ENCODE measurements around the gene SLC25A48. TPM values are rescaled to one million over a fixed set of nuclear protein-coding genes. Genes with fewer than 3 reads are reported as not detected.

Gene SLC25A48
- total and polyA plus RNA-seq, 2 donors (not counting 1 experiment from before 2014, with no cell fraction given): not detected

DNA sequence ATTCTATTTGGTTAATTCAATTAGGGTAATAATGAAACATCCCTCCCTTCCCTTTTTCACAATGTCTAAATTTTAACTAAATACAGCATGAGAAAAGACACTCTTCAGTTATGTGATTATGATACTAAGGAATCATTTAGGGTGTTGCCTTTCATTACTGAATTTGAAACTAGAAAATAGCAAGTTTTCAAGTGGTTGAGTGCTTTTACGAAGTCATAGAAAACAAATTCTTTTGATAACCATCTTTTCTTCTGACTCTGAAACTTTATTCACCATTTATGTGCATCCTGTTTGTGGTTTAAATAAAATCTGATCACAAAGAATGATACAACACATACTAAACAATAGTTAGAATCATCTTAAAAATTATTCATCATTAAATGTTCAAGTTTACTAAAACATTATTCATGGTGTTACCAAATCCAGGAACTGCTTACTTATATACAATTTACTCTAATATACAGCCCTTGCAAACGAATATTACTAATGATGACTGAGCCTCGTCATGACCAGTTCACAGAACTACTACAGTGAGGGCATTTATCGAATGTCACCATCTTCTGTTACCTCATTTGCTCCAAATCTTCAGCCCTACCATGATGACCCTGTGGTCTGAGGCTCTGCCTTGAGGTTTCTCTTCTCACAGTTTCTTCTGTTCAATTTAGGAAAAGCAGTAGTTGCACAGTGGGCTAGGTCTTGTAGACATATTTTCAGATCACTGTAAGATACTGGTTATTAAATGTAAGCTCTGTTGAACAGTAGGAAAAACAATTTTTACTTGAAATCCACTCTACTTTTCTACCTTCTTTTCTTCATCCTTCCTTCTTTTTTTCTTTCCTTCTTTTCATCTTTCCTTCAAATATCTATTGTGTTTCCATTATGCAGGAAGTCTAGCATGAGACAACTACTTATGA lies 79.5 kb downstream of the SLC25A48 start:
- no peaks in the 10 kb centered on the region for H3K36me3 ChIP-seq (ENCODE audit: control insufficient read depth, insufficient read depth, low read length)
- no peak overlapping the region for H3K4me3 ChIP-seq (replicated peaks in 1 of 4; ENCODE audit: control extremely low read depth in 1 of 4, insufficient read depth in 1 of 4, low read depth in 3 of 4, low read length in 4 of 4)
- H2AFZ ChIP-seq (ENCODE audit: low read length): no peak overlapping the region
- H3K27ac ChIP-seq (ENCODE audit: insufficient read depth, low read length): no peak overlapping the region
- H3K79me2 ChIP-seq (ENCODE audit: control insufficient read depth, insufficient read depth, low read length): no peaks in the 10 kb centered on the region
- no peak overlapping the region for H3K9ac ChIP-seq (ENCODE audit: insufficient read depth, low read length)
- no peaks in the 10 kb centered on the region for H4K20me1 ChIP-seq (ENCODE audit: control insufficient read depth, extremely low read depth, insufficient read depth, low read length)
- H3K27me3 ChIP-seq (ENCODE audit: control insufficient read depth, insufficient read depth, low read length): peaks cover 1% of the 10 kb centered on the region
- H3K9me3 ChIP-seq (ENCODE audit: control insufficient read depth, insufficient read depth, low read depth, low read length): no peaks in the 10 kb centered on the region
- H3K4me2 ChIP-seq (ENCODE audit: extremely low read depth, insufficient read depth, low read length): no peak overlapping the region
- TF ChIP-seq, protein P1, sequence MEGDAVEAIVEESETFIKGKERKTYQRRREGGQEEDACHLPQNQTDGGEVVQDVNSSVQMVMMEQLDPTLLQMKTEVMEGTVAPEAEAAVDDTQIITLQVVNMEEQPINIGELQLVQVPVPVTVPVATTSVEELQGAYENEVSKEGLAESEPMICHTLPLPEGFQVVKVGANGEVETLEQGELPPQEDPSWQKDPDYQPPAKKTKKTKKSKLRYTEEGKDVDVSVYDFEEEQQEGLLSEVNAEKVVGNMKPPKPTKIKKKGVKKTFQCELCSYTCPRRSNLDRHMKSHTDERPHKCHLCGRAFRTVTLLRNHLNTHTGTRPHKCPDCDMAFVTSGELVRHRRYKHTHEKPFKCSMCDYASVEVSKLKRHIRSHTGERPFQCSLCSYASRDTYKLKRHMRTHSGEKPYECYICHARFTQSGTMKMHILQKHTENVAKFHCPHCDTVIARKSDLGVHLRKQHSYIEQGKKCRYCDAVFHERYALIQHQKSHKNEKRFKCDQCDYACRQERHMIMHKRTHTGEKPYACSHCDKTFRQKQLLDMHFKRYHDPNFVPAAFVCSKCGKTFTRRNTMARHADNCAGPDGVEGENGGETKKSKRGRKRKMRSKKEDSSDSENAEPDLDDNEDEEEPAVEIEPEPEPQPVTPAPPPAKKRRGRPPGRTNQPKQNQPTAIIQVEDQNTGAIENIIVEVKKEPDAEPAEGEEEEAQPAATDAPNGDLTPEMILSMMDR (conservative IDR thresholded peaks at IDR 0.05 in 1 of 2, IDR thresholded peaks at IDR 0.05 in 1 of 2; ENCODE audit: low read depth in 1 of 2, low read length in 2 of 2): no peak
- TF ChIP-seq EZH2 (IDR thresholded peaks at IDR 0.05; ENCODE audit: low read length, missing control alignments): no peak
- DNase-seq (ENCODE audit: low read depth in 2 of 2): no peak
- H3K4me1 ChIP-seq (ENCODE audit: control insufficient read depth, extremely low read depth, insufficient read depth, low read length): no peaks in the 10 kb centered on the region

DNA sequence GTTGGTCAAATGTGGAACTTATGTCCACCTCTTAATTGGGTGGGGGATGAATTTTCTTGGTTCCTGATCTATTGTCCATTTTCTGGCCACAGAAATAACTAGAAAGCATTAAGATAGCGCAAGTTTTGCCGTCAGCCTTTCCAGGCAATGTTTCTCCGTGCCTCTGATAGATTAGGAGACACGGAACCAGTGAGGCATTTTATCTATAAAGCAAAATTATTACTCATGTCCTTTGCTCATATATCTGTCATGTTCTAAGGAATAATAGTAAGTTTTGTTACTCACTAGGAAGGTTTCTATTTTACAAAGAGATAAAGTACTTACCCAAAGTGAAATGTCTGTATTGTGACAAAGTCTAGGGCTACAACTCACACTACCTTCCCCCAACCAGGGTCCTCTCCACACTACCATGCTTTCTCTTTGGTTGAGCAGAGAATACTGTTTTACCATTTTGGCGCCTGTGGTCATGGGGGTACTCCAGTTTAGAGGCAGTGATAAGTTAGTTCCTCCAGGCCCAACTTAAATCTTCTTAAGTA lies 81.1 kb downstream of the SLC25A48 start:
- H4K20me1 ChIP-seq (ENCODE audit: control insufficient read depth, extremely low read depth, insufficient read depth, low read length): no peaks in the 10 kb centered on the region
- H3K4me1 ChIP-seq (ENCODE audit: control insufficient read depth, extremely low read depth, insufficient read depth, low read length): no peaks in the 10 kb centered on the region
- DNase-seq (ENCODE audit: low read depth in 2 of 2): no peak
- H3K27ac ChIP-seq (ENCODE audit: insufficient read depth, low read length): no peak overlapping the region
- no peak overlapping the region for H3K4me2 ChIP-seq (ENCODE audit: extremely low read depth, insufficient read depth, low read length)
- TF ChIP-seq EZH2 (IDR thresholded peaks at IDR 0.05; ENCODE audit: low read length, missing control alignments): no peak
- TF ChIP-seq, protein P1 (conservative IDR thresholded peaks at IDR 0.05 in 1 of 2, IDR thresholded peaks at IDR 0.05 in 1 of 2; ENCODE audit: low read depth in 1 of 2, low read length in 2 of 2): no peak
- no peak overlapping the region for H2AFZ ChIP-seq (ENCODE audit: low read length)
- no peaks in the 10 kb centered on the region for H3K9me3 ChIP-seq (ENCODE audit: control insufficient read depth, insufficient read depth, low read depth, low read length)
- no peak overlapping the region for H3K4me3 ChIP-seq (replicated peaks in 1 of 4; ENCODE audit: control extremely low read depth in 1 of 4, insufficient read depth in 1 of 4, low read depth in 3 of 4, low read length in 4 of 4)
- H3K9ac ChIP-seq (ENCODE audit: insufficient read depth, low read length): no peak overlapping the region
- no peaks in the 10 kb centered on the region for H3K79me2 ChIP-seq (ENCODE audit: control insufficient read depth, insufficient read depth, low read length)
- no peaks in the 10 kb centered on the region for H3K36me3 ChIP-seq (ENCODE audit: control insufficient read depth, insufficient read depth, low read length)
- H3K27me3 ChIP-seq (ENCODE audit: control insufficient read depth, insufficient read depth, low read length): no peaks in the 10 kb centered on the region

DNA sequence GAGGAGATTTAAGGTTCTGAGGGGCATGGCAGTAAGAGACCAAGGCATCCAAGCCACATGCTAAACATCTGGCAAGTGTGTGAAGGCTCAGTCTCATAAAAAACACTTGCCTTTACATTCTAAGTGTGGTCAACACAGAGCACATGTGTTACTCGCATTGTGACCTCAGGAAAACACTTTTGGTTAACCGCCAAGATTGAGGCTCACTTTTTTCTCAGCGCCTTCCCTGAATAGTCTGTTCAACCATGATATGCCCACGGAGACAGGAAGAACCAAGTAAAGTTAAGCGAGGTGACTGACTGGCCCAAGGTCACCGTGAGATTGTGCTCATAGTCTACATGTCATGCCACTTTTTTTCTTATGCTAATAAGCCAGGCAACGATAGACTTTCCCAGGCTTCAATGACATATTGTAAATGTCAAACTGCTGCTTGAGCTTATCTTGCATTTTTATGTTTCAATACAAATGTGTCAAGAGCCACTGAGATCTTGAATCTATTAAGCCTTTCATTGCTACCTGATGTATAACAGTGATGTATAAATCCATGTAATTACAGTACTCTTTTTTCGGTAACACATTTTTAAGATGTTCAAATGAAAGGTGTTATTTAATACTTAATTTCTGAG lies 82.3 kb downstream of the SLC25A48 start:
- H3K79me2 ChIP-seq (ENCODE audit: control insufficient read depth, insufficient read depth, low read length): no peaks in the 10 kb centered on the region
- TF ChIP-seq, protein P1 (conservative IDR thresholded peaks at IDR 0.05 in 1 of 2, IDR thresholded peaks at IDR 0.05 in 1 of 2; ENCODE audit: low read depth in 1 of 2, low read length in 2 of 2): no peak
- TF ChIP-seq EZH2 (IDR thresholded peaks at IDR 0.05; ENCODE audit: low read length, missing control alignments): no peak
- no peak overlapping the region for H2AFZ ChIP-seq (ENCODE audit: low read length)
- H3K4me1 ChIP-seq (ENCODE audit: control insufficient read depth, extremely low read depth, insufficient read depth, low read length): no peaks in the 10 kb centered on the region
- DNase-seq (ENCODE audit: low read depth in 2 of 2): no peak
- no peaks in the 10 kb centered on the region for H3K36me3 ChIP-seq (ENCODE audit: control insufficient read depth, insufficient read depth, low read length)
- H3K27me3 ChIP-seq (ENCODE audit: control insufficient read depth, insufficient read depth, low read length): no peaks in the 10 kb centered on the region
- H4K20me1 ChIP-seq (ENCODE audit: control insufficient read depth, extremely low read depth, insufficient read depth, low read length): no peaks in the 10 kb centered on the region
- H3K27ac ChIP-seq (ENCODE audit: insufficient read depth, low read length): no peak overlapping the region
- H3K4me3 ChIP-seq (replicated peaks in 1 of 4; ENCODE audit: control extremely low read depth in 1 of 4, insufficient read depth in 1 of 4, low read depth in 3 of 4, low read length in 4 of 4): no peak overlapping the region
- no peak overlapping the region for H3K9ac ChIP-seq (ENCODE audit: insufficient read depth, low read length)
- H3K4me2 ChIP-seq (ENCODE audit: extremely low read depth, insufficient read depth, low read length): no peak overlapping the region
- H3K9me3 ChIP-seq (ENCODE audit: control insufficient read depth, insufficient read depth, low read depth, low read length): no peaks in the 10 kb centered on the region

Data from fibroblast of lung (primary cell).